NT2/D1 (cell line): Measurements from ENCODE around the gene VCL.

Experiments used
- SUZ12 ChIP-seq: IDR thresholded peaks from 2 replicates; pipeline ENCODE4 v1.6.1; 2011; ENCODE audit not compliant: insufficient read length, insufficient read depth; ENCODE audit errors: extremely low read depth
- YY1 ChIP-seq: IDR thresholded peaks from 2 replicates; pipeline ENCODE4 v1.6.1; 2011; ENCODE audit not compliant: insufficient read length, insufficient read depth

DNA sequence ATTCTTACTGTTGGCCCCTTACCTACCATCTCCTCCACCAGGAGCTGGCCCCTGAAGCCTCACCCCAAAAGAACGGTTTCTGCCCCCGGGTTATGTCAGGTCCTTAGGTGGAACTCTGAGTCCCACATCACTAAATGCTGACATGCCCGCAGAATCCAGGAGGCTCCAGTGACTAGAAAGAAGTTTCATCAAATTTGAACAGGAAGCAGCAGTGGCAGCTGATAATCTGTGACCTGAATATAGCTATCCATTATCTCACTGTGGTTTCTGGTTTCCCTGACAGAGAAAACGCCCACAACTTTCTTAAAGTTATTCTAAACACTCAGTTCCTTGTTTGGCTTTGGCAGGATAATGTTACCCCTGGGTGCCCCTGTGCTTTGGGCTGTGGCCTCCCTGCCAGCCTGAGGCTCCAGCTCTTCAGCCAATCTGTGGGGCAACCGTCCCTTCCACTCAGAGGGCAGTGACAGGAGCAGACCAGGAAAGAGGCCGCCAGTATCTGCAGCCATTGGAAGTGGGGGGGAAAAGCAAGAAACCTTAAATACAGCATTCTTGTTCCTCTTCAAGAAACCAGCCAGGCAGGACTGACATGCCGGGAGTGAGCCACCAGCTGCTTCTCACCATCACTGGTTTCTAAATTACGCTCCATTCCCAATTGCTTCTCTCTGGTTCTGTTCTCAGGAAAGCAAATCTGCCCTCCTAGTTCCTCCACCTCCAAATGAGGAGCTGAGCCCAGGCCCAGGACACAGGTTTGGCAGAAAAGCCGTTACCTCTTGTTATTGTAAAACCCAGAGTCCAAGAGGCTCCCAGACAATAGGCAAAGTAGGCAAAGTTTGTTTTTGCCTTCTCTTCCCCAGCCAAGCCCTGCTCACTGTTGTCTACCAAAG lies 41.2 kb upstream of the VCL start:
- TF ChIP-seq YY1 (no peak), SUZ12 (no peak)
